ENCODE data around the gene SLC24A4. TPM values are rescaled to one million over a fixed set of nuclear protein-coding genes. Genes with fewer than 3 reads are reported as not detected.
"Not testable (repeated sequence)": the region's sequence is repeated elsewhere in the genome, so short reads cannot be mapped to it uniquely, and the experiment has no call there.

Gene SLC24A4
- polyA plus RNA-seq, 1 donor: 1.2 TPM

- DNase-seq: no peak
Observed at GRCh38 chr14:92525322-92526095, 202.5 kb downstream of the SLC24A4 start.

GRCh38 chr14:92527721-92528120 lies 204.8 kb downstream of the SLC24A4 start:
- DNase-seq: no peak

GRCh38 chr14:92528486-92529100 lies 205.6 kb downstream of the SLC24A4 start:
- DNase-seq: no peak

GRCh38 chr14:92529903-92530302 lies 206.9 kb downstream of the SLC24A4 start:
- no peak for DNase-seq

- no peak for DNase-seq
Observed at GRCh38 chr14:92531106-92531873, 208.3 kb downstream of the SLC24A4 start.

GRCh38 chr14:92532490-92533163 lies 209.7 kb downstream of the SLC24A4 start:
- no peak for DNase-seq

- no peak for DNase-seq
Observed at GRCh38 chr14:92534932-92535643, 212.1 kb downstream of the SLC24A4 start.

- not testable (repeated sequence) for DNase-seq
Observed at GRCh38 chr14:92536231-92536630, 213.3 kb downstream of the SLC24A4 start.

GRCh38 chr14:92538412-92538985 lies 215.5 kb downstream of the SLC24A4 start:
- no peak for DNase-seq

GRCh38 chr14:92539419-92539818 lies 216.5 kb downstream of the SLC24A4 start:
- no peak for DNase-seq

GRCh38 chr14:92539875-92540274 lies 216.9 kb downstream of the SLC24A4 start:
- no peak for DNase-seq

GRCh38 chr14:92540472-92541048 lies 217.6 kb downstream of the SLC24A4 start:
- peak; percentile 91 for DNase-seq

GRCh38 chr14:92542766-92543554 lies 220.0 kb downstream of the SLC24A4 start:
- no peak for DNase-seq

- no peak for DNase-seq
Observed at GRCh38 chr14:92544051-92544720, 221.2 kb downstream of the SLC24A4 start.

- DNase-seq: no peak
Observed at GRCh38 chr14:92546347-92547053, 223.5 kb downstream of the SLC24A4 start.

- no peak for DNase-seq
Observed at GRCh38 chr14:92549105-92549858, 226.3 kb downstream of the SLC24A4 start.

- peak; percentile 58 for DNase-seq
Observed at GRCh38 chr14:92549859-92550230, 226.9 kb downstream of the SLC24A4 start.
